Measurements from ENCODE around the gene GRID2.

GRID2 gene

GRCh38 chr4:92988301-92988700 lies 684.5 kb downstream of the GRID2 start:
- no peak for DNase-seq

- no peak for DNase-seq
Observed at GRCh38 chr4:92992758-92993157, 689.0 kb downstream of the GRID2 start.

- no peak for DNase-seq
Observed at GRCh38 chr4:92994727-92995126, 691.0 kb downstream of the GRID2 start.

- no peak for DNase-seq
Observed at GRCh38 chr4:92996533-92996932, 692.8 kb downstream of the GRID2 start.

GRCh38 chr4:93000910-93001309 lies 697.1 kb downstream of the GRID2 start:
- DNase-seq: no peak

- no peak for DNase-seq
Observed at GRCh38 chr4:93002240-93002639, 698.5 kb downstream of the GRID2 start.

- DNase-seq: no peak
Observed at GRCh38 chr4:93016350-93016749, 712.6 kb downstream of the GRID2 start.

- DNase-seq: no peak
Observed at GRCh38 chr4:93018243-93018642, 714.5 kb downstream of the GRID2 start.

GRCh38 chr4:93018806-93019205 lies 715.0 kb downstream of the GRID2 start:
- DNase-seq: no peak

- no peak for DNase-seq
Observed at GRCh38 chr4:93029769-93030168, 726.0 kb downstream of the GRID2 start.

GRCh38 chr4:93030670-93031069 lies 726.9 kb downstream of the GRID2 start:
- DNase-seq: no peak

- no peak for DNase-seq
Observed at GRCh38 chr4:93031431-93032098, 727.8 kb downstream of the GRID2 start.

GRCh38 chr4:93042746-93043145 lies 739.0 kb downstream of the GRID2 start:
- DNase-seq: no peak

GRCh38 chr4:93053140-93053539 lies 749.4 kb downstream of the GRID2 start:
- no peak for DNase-seq

GRCh38 chr4:93061826-93062225 lies 758.1 kb downstream of the GRID2 start:
- no peak for DNase-seq

GRCh38 chr4:93063325-93063724 lies 759.6 kb downstream of the GRID2 start:
- DNase-seq: no peak

- DNase-seq: no peak
Observed at GRCh38 chr4:93065790-93066189, 762.0 kb downstream of the GRID2 start.

GRCh38 chr4:93066749-93067148 lies 763.0 kb downstream of the GRID2 start:
- no peak for DNase-seq

- no peak for DNase-seq
Observed at GRCh38 chr4:93072292-93072691, 768.5 kb downstream of the GRID2 start.

GRCh38 chr4:93080316-93080715 lies 776.5 kb downstream of the GRID2 start:
- DNase-seq: no peak

GRCh38 chr4:93084599-93085305 lies 781.0 kb downstream of the GRID2 start:
- no peak for DNase-seq

GRCh38 chr4:93086356-93086755 lies 782.6 kb downstream of the GRID2 start:
- no peak for DNase-seq

GRCh38 chr4:93092765-93093164 lies 789.0 kb downstream of the GRID2 start:
- no peak for DNase-seq

GRCh38 chr4:93103042-93103441 lies 799.3 kb downstream of the GRID2 start:
- DNase-seq: no peak

- no peak for DNase-seq
Observed at GRCh38 chr4:93116624-93117023, 812.9 kb downstream of the GRID2 start.
